BJ (cell line): ENCODE measurements around the gene ADIG. TPM values are rescaled to one million over a fixed set of nuclear protein-coding genes. Genes with fewer than 3 reads are reported as not detected.

Experiments used
- CTCF ChIA-PET: fragments of 350-600 bp; formaldehyde crosslinking; extraction: SDS; loops from one replicate; lab custom pipeline; 2021; ENCODE audit warnings: antibody characterized with exemption, inconsistent platforms; lab: Yijun Ruan, JAX
- POLR2A ChIA-PET: fragments of 300-600 bp; sonication (Branson Sonifier 250); formaldehyde crosslinking; extraction: SDS; loops from one replicate; lab custom pipeline; 2021; ENCODE audit warnings: antibody characterized with exemption; lab: Charles Lee
- DNase-seq: peaks from one replicate; pipeline ENCODE4 v3.0.0-alpha.2; 2011; ENCODE audit warnings: low read depth
- H3K27me3 ChIP-seq: 2 replicates; pipeline ENCODE4 v1.6.0; 2011; ENCODE audit warnings: low read length; ENCODE audit not compliant: control insufficient read depth, insufficient read depth
- H3K36me3 ChIP-seq: 2 replicates; pipeline ENCODE4 v1.5.1; 2011; ENCODE audit warnings: low read length; ENCODE audit not compliant: control insufficient read depth, insufficient read depth
- H3K4me3 ChIP-seq: 2 replicates; pipeline ENCODE4 v1.5.1; 2011; ENCODE audit warnings: low read depth, mild to moderate bottlenecking, control low read depth, low read length
- CTCF ChIP-seq: IDR thresholded peaks from 2 replicates; pipeline ENCODE4 v1.5.1; 2011; ENCODE audit warnings: low read depth, mild to moderate bottlenecking, control low read depth, inconsistent platforms, low read length, moderate library complexity; ENCODE audit not compliant: insufficient read depth
- polyA plus RNA-seq: library from polyadenylated mRNA; depleted of rRNA; stranded (reverse); fragments of >200 nt; gene quantifications from 2 replicates; pipeline ENCODE4 v1.2.3, GENCODE V29; 2011

The ADIG gene
- polyA plus RNA-seq, 1 experiment, result not detected

- H3K4me3 ChIP-seq, result no peak overlapping the region
- POLR2A ChIA-PET, result no interaction called here
- TF ChIP-seq CTCF, result no peak
- CTCF ChIA-PET, result interaction anchor here (0.8 to 2.4 kb wide), 4 partner anchors 9 to 15 kb away, joined by 3 to 8 read pairs (median 4); no protein-coding TSS in a partner anchor
- DNase-seq, result no peak
- H3K36me3 ChIP-seq, result peaks cover 5% of the 10 kb centered on the region
- no peaks in the 10 kb centered on the region for H3K27me3 ChIP-seq
Observed at GRCh38 chr20:38551056-38551626, 29.9 kb upstream of the ADIG start.

- no peak for DNase-seq
- Histone ChIP-seq H3K27me3 (no peaks in the 10 kb centered on the region), H3K36me3 (peaks cover 3% of the 10 kb centered on the region; the same call in 1 of the 2 replicates), H3K4me3 (no peak overlapping the region)
- ChIA-PET POLR2A (no interaction called here), CTCF (no interaction called here)
- no peak for TF ChIP-seq CTCF
Observed at GRCh38 chr20:38554986-38555385, 26.0 kb upstream of the ADIG start.

- ChIA-PET POLR2A (no interaction called here), CTCF (no interaction called here)
- Histone ChIP-seq H3K27me3 (no peaks in the 10 kb centered on the region), H3K4me3 (no peak overlapping the region), H3K36me3 (peaks cover 3% of the 10 kb centered on the region; the same call in 1 of the 2 replicates)
- TF ChIP-seq CTCF, result no peak
- no peak for DNase-seq
Observed at GRCh38 chr20:38555395-38555794, 25.6 kb upstream of the ADIG start.

- ChIA-PET POLR2A (no interaction called here), CTCF (no interaction called here)
- no peak overlapping the region for H3K4me3 ChIP-seq
- TF ChIP-seq CTCF, result no peak
- H3K36me3 ChIP-seq, result 0 out of 2 replicates have a peak, but pooled peaks cover 3% of the 10 kb centered on the region
- H3K27me3 ChIP-seq, result no peaks in the 10 kb centered on the region
- no peak for DNase-seq
Observed at GRCh38 chr20:38557174-38557573, 23.8 kb upstream of the ADIG start.

GRCh38 chr20:38558596-38559360 lies 22.2 kb upstream of the ADIG start:
- no peak overlapping the region for H3K4me3 ChIP-seq
- no peaks in the 10 kb centered on the region for H3K27me3 ChIP-seq
- H3K36me3 ChIP-seq, result peaks cover 5% of the 10 kb centered on the region
- POLR2A ChIA-PET, result no interaction called here
- CTCF ChIA-PET, result interaction anchor here (1.1 to 1.7 kb wide), 2 partner anchors 16 to 86 kb away, joined by 3 to 4 read pairs; partner anchors contain the start of gene RALGAPB
- no peak for TF ChIP-seq CTCF
- no peak for DNase-seq
